NCI-H82 (cell line): ENCODE measurements around the gene SERPINF2.
"Not testable (repeated sequence)": the region's sequence is repeated elsewhere in the genome, so short reads cannot be mapped to it uniquely, and the experiment has no call there.

Source experiments
- DNase-seq: peaks from one replicate; lab custom pipeline; 2025; lab: John Stamatoyannopoulos, UW

Gene SERPINF2

DNA sequence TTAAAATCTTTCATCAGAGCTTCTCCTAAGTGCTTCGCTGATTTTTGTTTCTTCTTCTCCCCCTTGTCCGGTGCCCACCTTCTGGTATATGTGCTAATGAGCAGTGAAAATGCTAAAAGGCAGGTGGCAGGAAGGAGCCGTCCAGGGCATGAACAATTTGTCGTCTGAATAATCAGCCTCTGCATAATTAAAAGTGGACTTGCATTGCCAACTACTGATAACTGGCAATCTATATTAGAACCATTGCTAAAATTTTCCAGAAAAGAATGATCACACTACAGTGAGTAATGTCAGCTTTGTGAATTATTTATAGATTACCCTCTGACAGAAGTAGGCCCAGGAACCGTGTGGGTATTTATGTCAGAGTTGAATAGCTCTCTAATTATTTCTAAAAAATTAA lies 47.3 kb downstream of the SERPINF2 start:
- no peak for DNase-seq

DNA sequence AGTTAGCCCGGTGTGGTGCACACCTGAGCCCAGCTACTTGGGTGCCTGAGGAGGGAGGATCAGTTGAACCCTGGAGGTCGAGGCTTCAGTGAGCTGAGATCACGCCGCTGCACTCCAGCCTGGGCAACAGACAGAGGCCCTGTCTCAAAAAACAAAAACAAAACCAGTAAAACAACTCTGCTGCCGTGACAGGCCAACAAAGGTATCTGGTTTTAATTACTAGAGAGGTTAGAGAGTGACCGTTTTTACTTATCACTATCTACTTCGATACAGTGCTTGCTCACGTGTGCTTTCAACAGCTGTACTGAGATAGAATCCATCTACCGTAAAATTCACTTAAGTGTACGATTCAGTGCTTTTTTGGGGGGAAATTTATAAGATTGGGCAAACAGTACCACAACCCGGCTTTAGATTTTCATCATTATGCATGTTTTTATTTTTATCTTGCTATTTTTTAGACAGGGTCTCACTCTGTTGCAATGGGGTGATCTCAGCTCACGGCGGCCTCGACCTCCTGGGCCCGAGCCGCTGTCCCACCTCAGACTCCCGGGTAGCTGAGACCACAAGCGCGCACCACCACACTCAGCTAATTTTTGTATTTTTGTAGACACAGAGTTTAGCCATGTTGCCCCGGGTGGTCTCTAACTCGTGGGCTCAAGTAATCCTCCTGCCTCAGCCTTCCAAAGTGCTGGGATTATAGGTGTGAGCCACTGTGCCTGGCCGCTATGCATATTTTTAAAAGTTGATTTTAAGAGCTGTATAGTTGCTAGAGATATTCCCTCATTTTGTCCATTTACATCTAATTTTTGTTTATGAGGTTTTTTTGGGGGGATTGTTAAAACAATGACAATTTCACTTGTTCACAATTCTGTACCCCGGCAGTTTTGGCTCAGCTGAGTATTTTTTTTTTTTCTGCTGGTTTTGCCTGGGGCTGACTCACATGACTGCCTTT lies 50.1 kb downstream of the SERPINF2 start:
- no peak for DNase-seq

DNA sequence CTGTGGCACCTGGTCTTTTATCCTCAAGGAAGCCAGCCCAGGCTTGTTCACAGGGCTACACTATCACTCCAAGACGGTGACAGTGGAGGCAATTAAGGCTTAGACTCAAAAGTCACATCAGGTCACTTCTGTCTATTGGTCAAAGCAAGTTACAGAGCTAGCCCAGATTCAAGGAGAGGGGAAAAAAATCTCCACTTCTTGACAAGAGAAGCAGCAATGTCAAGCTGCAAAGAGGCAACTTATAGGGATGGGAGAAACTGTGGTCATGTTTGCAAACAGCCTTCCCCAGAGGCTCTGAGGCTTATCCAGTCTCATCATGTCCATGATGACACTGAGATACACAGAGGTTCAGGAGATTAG lies 50.8 kb downstream of the SERPINF2 start:
- DNase-seq, result peak; percentile 62

DNA sequence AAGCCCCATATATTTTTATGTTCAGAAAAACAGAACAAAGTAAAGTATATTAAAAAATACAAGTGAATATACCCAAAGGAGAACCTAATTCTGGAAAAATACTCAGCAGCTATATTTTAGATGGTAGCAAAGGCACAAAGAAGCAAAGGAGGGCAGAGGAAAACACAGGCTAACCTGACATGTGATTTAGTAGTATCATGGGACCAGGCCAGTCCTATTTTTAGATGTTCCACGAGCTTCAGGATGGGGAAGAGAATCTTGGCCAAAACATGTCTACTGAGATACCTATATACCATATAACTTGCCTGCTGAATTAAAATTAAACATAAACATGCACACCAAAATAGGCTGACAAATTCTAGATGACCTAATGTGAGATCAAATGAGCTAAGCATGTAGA lies 54.1 kb downstream of the SERPINF2 start:
- DNase-seq, result no peak

GRCh38 chr17:1797323-1797722 lies 54.7 kb downstream of the SERPINF2 start:
- no peak for DNase-seq

GRCh38 chr17:1797846-1798245 lies 55.2 kb downstream of the SERPINF2 start:
- DNase-seq, result not testable (repeated sequence)

DNA sequence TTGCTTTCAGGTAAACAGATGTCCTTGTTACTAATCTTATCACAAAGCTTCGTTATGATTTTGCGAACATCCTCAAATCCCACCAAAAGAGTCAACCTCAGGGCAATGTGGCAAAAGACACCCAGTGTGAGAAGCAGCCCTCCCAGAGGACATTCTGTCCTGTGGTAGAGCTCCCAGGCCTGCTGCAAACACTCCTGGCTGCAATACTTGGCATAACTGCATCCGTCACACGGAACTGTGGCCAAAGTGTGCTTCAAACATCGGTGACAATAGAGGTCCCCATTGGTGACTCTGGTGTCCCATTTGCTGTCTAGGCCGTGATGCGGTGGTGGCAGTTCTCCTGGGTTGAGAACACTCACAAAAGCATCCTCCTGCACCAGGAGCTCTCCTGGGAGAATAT lies 57.6 kb downstream of the SERPINF2 start:
- no peak for DNase-seq

- DNase-seq, result no peak
Observed at GRCh38 chr17:1800712-1801111, 58.0 kb downstream of the SERPINF2 start.

- no peak for DNase-seq
Observed at GRCh38 chr17:1802429-1802828, 59.8 kb downstream of the SERPINF2 start.

GRCh38 chr17:1803280-1803679 lies 60.6 kb downstream of the SERPINF2 start:
- DNase-seq, result no peak
